ENCODE measurements around the gene DCP2. TPM values are rescaled to one million over a fixed set of nuclear protein-coding genes. Genes with fewer than 3 reads are reported as not detected.

Gene DCP2
- polyA plus RNA-seq, 1 experiment: 18.4 TPM

- no peak for TF ChIP-seq CTCF (IDR thresholded peaks at IDR 0.05; ENCODE audit: low read depth, low read length)
- POLR2A ChIA-PET: no interaction called here
- no peaks in the 10 kb centered on the region; the same call in 1 of the 2 replicates for H3K9me3 ChIP-seq (ENCODE audit: control insufficient read depth, insufficient read depth, low read length)
- no peak for DNase-seq (ENCODE audit: low read depth, low spot score)
- H3K27ac ChIP-seq (ENCODE audit: low read depth, low read length): no peak overlapping the region
- H3K27me3 ChIP-seq (ENCODE audit: control insufficient read depth, insufficient read depth, low read length): no peaks in the 10 kb centered on the region
- H3K4me3 ChIP-seq (ENCODE audit: low read depth, low read length): no peak overlapping the region
- CTCF ChIA-PET: interaction anchor here (1.0 to 1.7 kb wide), 2 partner anchors 10 to 18 kb away, joined by 5 to 10 read pairs; no protein-coding TSS in a partner anchor
Observed at GRCh38 chr5:112940670-112941069, 35.9 kb upstream of the DCP2 start.

- DNase-seq (ENCODE audit: low read depth, low spot score): no peak
- POLR2A ChIA-PET: no interaction called here
- CTCF ChIA-PET: interaction anchor here (0.5 kb wide), 1 partner anchor 10 kb away, joined by 3 read pairs; no protein-coding TSS in a partner anchor
Observed at GRCh38 chr5:112948458-112948857, 28.1 kb upstream of the DCP2 start.

GRCh38 chr5:112951124-112951702 lies 25.4 kb upstream of the DCP2 start:
- ChIA-PET CTCF (interaction anchor here (0.8 kb wide), 1 partner anchor 11 kb away, joined by 10 read pairs; no protein-coding TSS in a partner anchor), POLR2A (interaction anchor here (0.6 to 0.7 kb wide), 2 partner anchors 16 to 36 kb away, joined by 4 to 11 read pairs; no protein-coding TSS in a partner anchor)

More at GRCh38 chr5:112948458-112948857, 28.1 kb upstream of the DCP2 start:
- Histone ChIP-seq H3K4me3 (ENCODE audit: low read depth, low read length) (no peak overlapping the region), H3K9me3 (ENCODE audit: control insufficient read depth, insufficient read depth, low read length) (no peaks in the 10 kb centered on the region), H3K27ac (ENCODE audit: low read depth, low read length) (no peak overlapping the region), H3K27me3 (ENCODE audit: control insufficient read depth, insufficient read depth, low read length) (no peaks in the 10 kb centered on the region)
- no peak for TF ChIP-seq CTCF (IDR thresholded peaks at IDR 0.05; ENCODE audit: low read depth, low read length)

GRCh38 chr5:112956606-112957005 lies 20.0 kb upstream of the DCP2 start:
- Histone ChIP-seq H3K27me3 (ENCODE audit: control insufficient read depth, insufficient read depth, low read length) (no peaks in the 10 kb centered on the region), H3K27ac (ENCODE audit: low read depth, low read length) (no peak overlapping the region), H3K9me3 (ENCODE audit: control insufficient read depth, insufficient read depth, low read length) (no peaks in the 10 kb centered on the region; the same call in 1 of the 2 replicates), H3K4me3 (ENCODE audit: low read depth, low read length) (no peak overlapping the region)
- no peak for TF ChIP-seq CTCF (IDR thresholded peaks at IDR 0.05; ENCODE audit: low read depth, low read length)
- ChIA-PET CTCF (no interaction called here), POLR2A (no interaction called here)
- DNase-seq (ENCODE audit: low read depth, low spot score): no peak

More at GRCh38 chr5:112951124-112951702, 25.4 kb upstream of the DCP2 start:
- DNase-seq (ENCODE audit: low read depth, low spot score): no peak
- no peak for TF ChIP-seq CTCF (IDR thresholded peaks at IDR 0.05; ENCODE audit: low read depth, low read length)
- no peak overlapping the region for H3K27ac ChIP-seq (ENCODE audit: low read depth, low read length)
- no peaks in the 10 kb centered on the region for H3K27me3 ChIP-seq (ENCODE audit: control insufficient read depth, insufficient read depth, low read length)
- no peaks in the 10 kb centered on the region; the same call in 1 of the 2 replicates for H3K9me3 ChIP-seq (ENCODE audit: control insufficient read depth, insufficient read depth, low read length)
- no peak overlapping the region for H3K4me3 ChIP-seq (ENCODE audit: low read depth, low read length)

- Histone ChIP-seq H3K27me3 (ENCODE audit: control insufficient read depth, insufficient read depth, low read length) (no peaks in the 10 kb centered on the region), H3K27ac (ENCODE audit: low read depth, low read length) (no peak overlapping the region), H3K4me3 (ENCODE audit: low read depth, low read length) (no peak overlapping the region), H3K9me3 (ENCODE audit: control insufficient read depth, insufficient read depth, low read length) (no peaks in the 10 kb centered on the region; the same call in 1 of the 2 replicates)
- no peak for TF ChIP-seq CTCF (IDR thresholded peaks at IDR 0.05; ENCODE audit: low read depth, low read length)
- ChIA-PET POLR2A (no interaction called here), CTCF (interaction anchor here (0.9 kb wide), 1 partner anchor 39 kb away, joined by 3 read pairs; no protein-coding TSS in a partner anchor)
- no peak for DNase-seq (ENCODE audit: low read depth, low spot score)
Observed at GRCh38 chr5:112957036-112957808, 19.4 kb upstream of the DCP2 start.

All from AG04450 (cell line).